ENCODE results near the gene NDUFB6. TPM values are rescaled to one million over a fixed set of nuclear protein-coding genes. Genes with fewer than 3 reads are reported as not detected.

Gene NDUFB6
- total RNA-seq, 4 donors from 2014 or later: 22.0 to 62.7 (median 33.5) TPM

GRCh38 chr9:32565967-32566366, 7.0 kb downstream of the NDUFB6 start:
- Histone ChIP-seq H3K27ac (no peak overlapping the region), H3K27me3 (no peaks in the 10 kb centered on the region), H3K4me3 (no peak overlapping the region), H3K4me1 (peaks cover 0 to 3% (median 0%) of the 10 kb centered on the region in 4 donors), H3K36me3 (peaks cover 0 to 27% (median 0%) of the 10 kb centered on the region in 3 donors), H3K9me3 (no peaks in the 10 kb centered on the region)
- no peak for TF ChIP-seq CTCF (IDR thresholded peaks at IDR 0.05)
- no peak for TF ChIP-seq POLR2A (IDR thresholded peaks at IDR 0.05)
- no peak for DNase-seq

- Histone ChIP-seq H3K36me3 (no peaks in the 10 kb centered on the region), H3K9me3 (no peaks in the 10 kb centered on the region), H3K27me3 (no peaks in the 10 kb centered on the region), H3K4me1 (no peaks in the 10 kb centered on the region), H3K27ac (no peak overlapping the region), H3K4me3 (no peak overlapping the region)
- DNase-seq: no peak
- TF ChIP-seq CTCF (IDR thresholded peaks at IDR 0.05) (no peak), POLR2A (IDR thresholded peaks at IDR 0.05) (no peak)
These were observed 14.5 kb downstream of the NDUFB6 start for GRCh38 chr9:32558408-32558934.

GRCh38 chr9:32554591-32554990, 18.4 kb downstream of the NDUFB6 start:
- no peak overlapping the region for H3K4me3 ChIP-seq
- H3K9me3 ChIP-seq: no peaks in the 10 kb centered on the region
- no peak for TF ChIP-seq CTCF (IDR thresholded peaks at IDR 0.05)
- no peak for TF ChIP-seq POLR2A (IDR thresholded peaks at IDR 0.05)
- DNase-seq: no peak
- peaks cover 0 to 16% (median 4%) of the 10 kb centered on the region in 4 donors for H3K4me1 ChIP-seq
- H3K27me3 ChIP-seq: no peaks in the 10 kb centered on the region
- no peaks in the 10 kb centered on the region for H3K36me3 ChIP-seq
- no peak overlapping the region for H3K27ac ChIP-seq

GRCh38 chr9:32554107-32554506, 18.9 kb downstream of the NDUFB6 start:
- H3K4me1 ChIP-seq: peaks cover 0 to 21% (median 5%) of the 10 kb centered on the region in 4 donors
- no peak for DNase-seq
- TF ChIP-seq CTCF (IDR thresholded peaks at IDR 0.05): no peak
- no peak for TF ChIP-seq POLR2A (IDR thresholded peaks at IDR 0.05)
- no peak overlapping the region for H3K4me3 ChIP-seq
- no peak overlapping the region for H3K27ac ChIP-seq
- H3K27me3 ChIP-seq: no peaks in the 10 kb centered on the region
- H3K36me3 ChIP-seq: no peaks in the 10 kb centered on the region
- H3K9me3 ChIP-seq: no peaks in the 10 kb centered on the region

- Histone ChIP-seq H3K4me1 (peaks cover 0 to 24% (median 5%) of the 10 kb centered on the region in 4 donors), H3K9me3 (no peaks in the 10 kb centered on the region), H3K27me3 (no peaks in the 10 kb centered on the region), H3K27ac (peak within 1 kb of the TSS; percentile 83 to 93 (median 91)), H3K36me3 (no peaks in the 10 kb centered on the region), H3K4me3 (peak within 1 kb of the TSS; percentile 61 to 79 (median 74))
- TF ChIP-seq CTCF (IDR thresholded peaks at IDR 0.05) (no peak), POLR2A (IDR thresholded peaks at IDR 0.05) (peak; percentile 60 to 87)
- peak; percentile 86 to 95 (median 92) for DNase-seq
These were observed 20.6 kb downstream of the NDUFB6 start, which contains the start of the genes SMIM27 and TOPORS for GRCh38 chr9:32552172-32552872. Gene SMIM27 (plus strand): TSS chr9:32552327. CDS start chr9:32552435, 108 bp downstream. Gene TOPORS (minus strand): TSS chr9:32552586. CDS start chr9:32552436, 150 bp downstream.

Measured in Peyer's patch (tissue), 4 donors.